Caco-2 (cell line): ENCODE results near the gene TPBGL. TPM values are rescaled to one million over a fixed set of nuclear protein-coding genes. Genes with fewer than 3 reads are reported as not detected.

ENCODE experiments used
- BruUV-seq: library from RNA; stranded (reverse); fragments of 400-500 nt; replicated peaks from 2 replicates; lab custom pipeline; 2021; lab: Mats Ljungman, UMichigan
- CTCF ChIA-PET: fragments of 300-600 bp; sonication (Branson Sonifier 250); formaldehyde crosslinking; loops from one replicate; lab custom pipeline; 2022; ENCODE audit warnings: antibody characterized with exemption; lab: Charles Lee
- POLR2A ChIA-PET: fragments of 300-600 bp; sonication (Branson Sonifier 250); formaldehyde crosslinking; loops from one replicate; lab custom pipeline; 2022; ENCODE audit warnings: antibody characterized with exemption; lab: Charles Lee
- DNase-seq, 2 experiments: peaks; one replicate each; pipeline versions ENCODE4 v3.0.0 to v3.0.0-alpha.2; 2020 to 2022
- H3K27me3 ChIP-seq: replicated peaks from 2 replicates; pipeline ENCODE4 v1.6.0; 2011; ENCODE audit warnings: low read length; ENCODE audit not compliant: control insufficient read depth, insufficient read depth
- H3K36me3 ChIP-seq: 2 replicates; pipeline ENCODE4 v1.5.1; 2011; ENCODE audit warnings: low read length; ENCODE audit not compliant: control insufficient read depth, insufficient read depth
- H3K4me1 ChIP-seq: fragments of 250-450 bp; sonication (Bioruptor Pico); 2 replicates; pipeline ENCODE4 v1.5.1; 2020; ENCODE audit warnings: mild to moderate bottlenecking
- H3K4me3 ChIP-seq: 2 replicates; pipeline ENCODE4 v1.5.1; 2011; ENCODE audit warnings: low read depth, mild to moderate bottlenecking, control low read depth, low read length
- H3K9me3 ChIP-seq: fragments of 250-450 bp; sonication (Bioruptor Pico); 2 replicates; pipeline ENCODE4 v1.5.1; 2020; ENCODE audit warnings: mild to moderate bottlenecking, moderate library complexity
- H3K27ac Mint-ChIP-seq: one replicate; pipeline ENCODE4 v1.8.0; 2022; ENCODE audit warnings: mixed read lengths; ENCODE audit not compliant: unreplicated experiment
- H3K27me3 Mint-ChIP-seq: one replicate; pipeline ENCODE4 v1.8.0; 2022; ENCODE audit warnings: mixed read lengths; ENCODE audit not compliant: insufficient read depth, unreplicated experiment
- H3K36me3 Mint-ChIP-seq: one replicate; pipeline ENCODE4 v1.8.0; 2022; ENCODE audit warnings: mild to moderate bottlenecking, mixed read lengths; ENCODE audit not compliant: insufficient read depth, unreplicated experiment
- H3K4me1 Mint-ChIP-seq: one replicate; pipeline ENCODE4 v1.8.0; 2022; ENCODE audit warnings: low read depth, mixed read lengths; ENCODE audit not compliant: unreplicated experiment
- H3K4me3 Mint-ChIP-seq: one replicate; pipeline ENCODE4 v1.8.0; 2022; ENCODE audit warnings: mild to moderate bottlenecking, moderate library complexity, mixed read lengths; ENCODE audit not compliant: unreplicated experiment
- H3K9me3 Mint-ChIP-seq: one replicate; pipeline ENCODE4 v1.8.0; 2022; ENCODE audit warnings: mixed read lengths; ENCODE audit not compliant: unreplicated experiment
- CTCF ChIP-seq, 2 experiments: fragments of 200-600 bp in 1 of 2; IDR thresholded peaks; 1 replicate in 1 of 2; 2 replicates in 1 of 2; pipeline versions ENCODE4 v1.5.1 to v1.8.0; 2011 to 2022; ENCODE audit warnings: antibody characterized with exemption in 1 of 2, control low read depth in 1 of 2, inconsistent platforms in 1 of 2, low read depth in 1 of 2, low read length in 1 of 2, mild to moderate bottlenecking in 1 of 2, moderate library complexity in 1 of 2; ENCODE audit not compliant: insufficient read depth in 1 of 2, severe bottlenecking in 1 of 2, unreplicated experiment in 1 of 2
- intact Hi-C: fragments of 100-400 bp; cut with micrococcal nuclease; formaldehyde crosslinking; loops from one replicate; pipeline ENCODE4 v1.10.0; 2022; ENCODE audit not compliant: unreplicated experiment
- total RNA-seq: library from RNA; stranded (reverse); gene quantifications from 2 replicates; pipeline ENCODE4 v1.2.3, GENCODE V29; 2022

The TPBGL gene
- total RNA-seq, 1 experiment from 2014 or later = 0.18 TPM

GRCh38 chr11:75283391-75283931 is 42.9 kb downstream of the TPBGL start:
- DNase-seq = no peak
- CTCF ChIA-PET = no interaction called here
- Histone ChIP-seq H3K27me3 (no peaks in the 10 kb centered on the region), H3K9me3 (no peaks in the 10 kb centered on the region), H3K4me3 (no peak overlapping the region), H3K4me1 (peaks cover 33% of the 10 kb centered on the region), H3K36me3 (peaks cover 5% of the 10 kb centered on the region)
- TF ChIP-seq CTCF (IDR thresholded peaks at IDR 0.05; ENCODE audit: insufficient read depth in 1 of 2, low read depth in 1 of 2, low read length in 1 of 2, severe bottlenecking in 1 of 2, unreplicated experiment in 1 of 2) = no peak
- no TSS peak for BruUV-seq
- Mint-ChIP-seq H3K4me3 (no peak overlapping the region), H3K27ac (no peak overlapping the region), H3K36me3 (peaks cover 68% of the 10 kb centered on the region), H3K4me1 (peaks cover 32% of the 10 kb centered on the region), H3K9me3 (no peaks in the 10 kb centered on the region), H3K27me3 (no peaks in the 10 kb centered on the region)
- POLR2A ChIA-PET = no interaction called here
- intact Hi-C loops = no loop called here

- no peak overlapping the region for H3K4me3 Mint-ChIP-seq
- ChIA-PET POLR2A (no interaction called here), CTCF (no interaction called here)
- H3K27ac Mint-ChIP-seq = no peak overlapping the region
- no peak for DNase-seq
- Histone ChIP-seq H3K27me3 (no peaks in the 10 kb centered on the region), H3K4me1 (peaks cover 9% of the 10 kb centered on the region), H3K36me3 (peaks cover 3% of the 10 kb centered on the region), H3K9me3 (no peaks in the 10 kb centered on the region), H3K4me3 (no peak overlapping the region)
- intact Hi-C loops = no loop called here
- TF ChIP-seq CTCF (IDR thresholded peaks at IDR 0.05; ENCODE audit: insufficient read depth in 1 of 2, low read depth in 1 of 2, low read length in 1 of 2, severe bottlenecking in 1 of 2, unreplicated experiment in 1 of 2) = no peak
- peaks cover 48% of the 10 kb centered on the region for H3K36me3 Mint-ChIP-seq
- H3K4me1 Mint-ChIP-seq = peaks cover 11% of the 10 kb centered on the region
- BruUV-seq = no TSS peak
- H3K9me3 Mint-ChIP-seq = no peaks in the 10 kb centered on the region
- H3K27me3 Mint-ChIP-seq = no peaks in the 10 kb centered on the region
These were observed 45.3 kb downstream of the TPBGL start for GRCh38 chr11:75285776-75286360.

- no peak for DNase-seq
- ChIA-PET CTCF (no interaction called here), POLR2A (no interaction called here)
- intact Hi-C loops = no loop called here
- Mint-ChIP-seq H3K4me3 (no peak overlapping the region), H3K27me3 (no peaks in the 10 kb centered on the region), H3K9me3 (no peaks in the 10 kb centered on the region), H3K27ac (no peak overlapping the region), H3K4me1 (peaks cover 7% of the 10 kb centered on the region), H3K36me3 (peaks cover 42% of the 10 kb centered on the region)
- Histone ChIP-seq H3K4me1 (no peaks in the 10 kb centered on the region), H3K36me3 (peaks cover 1% of the 10 kb centered on the region; the same call in 1 of the 2 replicates), H3K4me3 (no peak overlapping the region), H3K9me3 (no peaks in the 10 kb centered on the region), H3K27me3 (no peaks in the 10 kb centered on the region)
- no TSS peak for BruUV-seq
- no peak for TF ChIP-seq CTCF (IDR thresholded peaks at IDR 0.05; ENCODE audit: insufficient read depth in 1 of 2, low read depth in 1 of 2, low read length in 1 of 2, severe bottlenecking in 1 of 2, unreplicated experiment in 1 of 2)
These were observed 46.4 kb downstream of the TPBGL start for GRCh38 chr11:75286826-75287465.
